ENCODE data around the gene TLE6.
A peak's percentile ranks its signal among the peaks of the same experiment; 100 is the strongest.
"Not testable (repeated sequence)": the region's sequence is repeated elsewhere in the genome, so short reads cannot be mapped to it uniquely, and the experiment has no call there.

TLE6 gene

DNA sequence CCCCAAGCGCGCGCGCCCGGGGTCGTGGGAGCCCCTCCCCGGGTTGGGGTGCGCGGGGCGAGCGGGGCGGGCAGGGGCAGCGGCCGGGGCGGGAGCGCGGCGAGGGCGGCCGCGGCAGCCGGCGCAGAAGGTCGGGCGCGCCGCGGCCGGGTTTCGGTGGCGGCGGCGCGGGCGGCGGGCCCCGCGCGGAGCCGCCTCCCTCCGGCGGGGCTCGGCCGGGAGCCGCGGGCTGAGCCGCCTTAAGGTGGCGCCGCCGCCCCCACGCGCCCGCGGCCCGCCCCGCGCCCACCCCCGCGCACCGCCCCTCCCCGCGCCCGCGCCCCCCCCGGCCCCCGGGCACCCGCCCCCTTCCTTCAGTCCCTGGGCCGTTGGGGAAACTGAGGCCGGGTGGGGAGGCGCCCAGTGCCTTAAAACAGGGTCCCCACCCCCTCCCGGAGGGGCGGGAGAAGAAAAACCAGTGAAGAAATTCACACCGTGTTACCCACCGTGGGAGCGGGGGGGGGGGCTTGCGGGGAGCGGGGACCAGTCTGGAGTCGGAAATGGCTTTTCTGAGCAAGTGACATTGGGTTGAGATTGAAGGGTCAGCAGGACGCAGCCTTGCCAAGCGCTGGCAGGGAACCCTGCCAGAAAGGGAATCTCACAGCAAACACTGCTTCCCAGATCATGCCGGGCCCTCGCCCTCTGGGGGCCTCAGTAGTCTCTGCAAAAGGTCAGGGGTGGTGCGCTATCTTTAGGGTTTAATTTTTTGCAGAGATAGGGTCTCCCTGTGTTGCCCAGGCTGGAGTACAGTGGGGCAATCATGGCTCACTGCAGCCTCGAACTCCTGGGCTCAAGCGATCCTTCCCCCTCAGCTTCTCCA, 51.9 kb downstream of the TLE6 start, which contains the start of gene TLE2:
Gene TLE2 (minus strand): TSS at position 216 of the 859 bp plus-strand sequence. CDS start 376 bp downstream, outside the sequence.
- no peak for DNase-seq (ENCODE audit: low read depth)

DNA sequence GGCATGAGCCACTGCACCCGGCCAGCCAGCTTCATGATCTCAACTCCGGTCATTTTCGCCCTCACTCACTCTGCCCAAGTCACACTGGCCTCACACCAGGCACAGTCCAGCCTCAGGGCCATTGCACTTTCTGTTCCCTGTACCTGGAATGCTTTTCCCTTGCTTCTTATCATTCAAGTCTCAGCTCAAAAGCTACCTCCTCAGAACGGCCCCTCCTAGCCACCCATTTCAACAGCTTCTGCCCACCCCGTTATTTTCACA, 54.2 kb downstream of the TLE6 start:
- DNase-seq (ENCODE audit: low read depth) = no peak

DNA sequence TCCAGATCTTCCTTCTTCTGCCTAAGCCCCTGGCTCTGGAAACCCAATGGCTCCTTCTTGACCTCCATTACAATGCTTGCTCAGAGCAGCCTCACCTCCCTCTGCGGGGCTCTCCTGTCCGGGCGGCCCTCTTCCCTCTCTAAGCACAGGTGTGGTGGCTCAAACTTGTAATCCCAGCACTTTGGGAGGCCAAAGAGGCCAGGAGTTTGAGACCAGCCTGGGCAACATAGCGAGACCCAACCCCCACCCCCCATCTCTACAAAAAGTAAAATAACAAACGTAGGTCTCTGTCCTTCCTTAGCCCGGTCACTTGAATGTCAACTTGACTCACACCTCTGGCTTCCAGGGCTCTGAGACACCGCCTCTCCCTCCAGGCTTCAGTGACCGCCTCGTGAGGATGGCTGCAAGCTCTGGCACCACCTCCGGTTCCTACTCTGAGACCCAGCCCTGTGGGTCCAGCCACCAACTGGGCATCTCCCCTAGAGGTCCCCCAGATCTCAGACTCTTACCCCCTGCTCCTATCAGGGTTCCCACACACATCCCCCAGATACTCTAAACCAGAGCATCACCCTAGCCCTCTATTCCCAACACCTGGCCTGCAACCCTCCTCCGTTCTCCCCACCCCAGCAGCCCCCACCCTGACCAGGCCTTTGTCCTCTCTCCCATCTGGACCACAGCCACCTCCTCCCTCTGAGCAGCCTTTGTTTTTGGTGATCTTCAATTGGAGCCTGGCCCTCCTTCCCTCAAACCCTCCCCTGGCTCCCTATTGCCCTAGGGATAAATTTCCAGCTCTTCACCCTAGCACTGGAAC, 56.4 kb downstream of the TLE6 start:
- DNase-seq (ENCODE audit: low read depth) = no peak

DNA sequence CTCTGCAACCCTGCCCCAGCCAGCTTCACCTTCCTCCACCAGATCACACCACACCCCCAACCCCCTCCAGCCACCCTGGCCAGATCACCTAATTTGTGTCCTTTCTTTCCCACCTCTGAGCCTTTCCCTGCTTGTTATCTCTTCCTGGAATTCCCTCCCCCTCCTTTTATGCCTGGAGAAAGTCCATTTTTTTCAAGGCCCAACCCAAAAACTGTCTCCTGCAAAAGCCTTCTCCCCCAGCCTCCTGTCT, 57.0 kb downstream of the TLE6 start:
- no peak for DNase-seq (ENCODE audit: low read depth)

DNA sequence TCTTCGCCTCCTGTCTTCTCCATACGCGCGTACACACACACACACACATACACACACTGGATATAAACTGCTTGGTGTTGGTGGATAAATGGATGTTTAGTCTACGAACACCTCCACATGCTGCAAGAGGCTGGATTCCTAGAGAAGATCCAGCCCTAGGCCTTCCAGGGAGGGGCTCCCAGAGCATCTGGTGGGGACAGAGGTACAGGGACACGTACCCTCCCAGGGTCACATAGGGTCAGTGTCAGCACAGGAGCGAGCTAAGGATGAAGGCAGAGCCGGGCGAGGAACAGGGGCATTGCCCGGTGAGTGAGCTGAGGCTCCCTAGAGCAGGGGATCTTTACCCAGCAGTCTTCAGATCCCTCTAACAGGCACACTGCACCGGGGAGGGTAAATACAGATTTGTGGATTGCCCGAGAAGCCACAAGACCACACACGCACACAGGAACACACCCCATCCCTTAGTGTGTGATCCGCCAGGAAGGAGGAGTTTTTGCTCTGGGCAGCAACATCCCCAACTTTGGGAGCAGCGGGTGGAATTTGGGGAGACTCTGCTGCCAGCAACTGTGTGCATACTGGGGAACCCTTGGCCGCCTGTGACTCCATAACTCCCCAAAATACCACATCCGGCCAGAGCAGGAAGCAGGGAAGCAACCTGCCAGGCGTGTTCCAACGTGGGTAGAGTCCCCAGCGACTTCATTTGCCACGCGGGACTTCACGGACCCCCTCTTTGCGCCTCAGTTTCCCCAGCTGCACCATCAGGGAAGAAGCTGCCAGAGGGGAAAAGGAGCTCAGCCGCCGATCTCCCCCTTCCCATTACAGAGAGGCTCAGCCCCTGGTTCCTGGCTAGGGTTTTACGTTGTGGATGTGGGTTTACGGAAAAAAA, 57.5 kb downstream of the TLE6 start:
- no peak for DNase-seq (ENCODE audit: low read depth)

DNA sequence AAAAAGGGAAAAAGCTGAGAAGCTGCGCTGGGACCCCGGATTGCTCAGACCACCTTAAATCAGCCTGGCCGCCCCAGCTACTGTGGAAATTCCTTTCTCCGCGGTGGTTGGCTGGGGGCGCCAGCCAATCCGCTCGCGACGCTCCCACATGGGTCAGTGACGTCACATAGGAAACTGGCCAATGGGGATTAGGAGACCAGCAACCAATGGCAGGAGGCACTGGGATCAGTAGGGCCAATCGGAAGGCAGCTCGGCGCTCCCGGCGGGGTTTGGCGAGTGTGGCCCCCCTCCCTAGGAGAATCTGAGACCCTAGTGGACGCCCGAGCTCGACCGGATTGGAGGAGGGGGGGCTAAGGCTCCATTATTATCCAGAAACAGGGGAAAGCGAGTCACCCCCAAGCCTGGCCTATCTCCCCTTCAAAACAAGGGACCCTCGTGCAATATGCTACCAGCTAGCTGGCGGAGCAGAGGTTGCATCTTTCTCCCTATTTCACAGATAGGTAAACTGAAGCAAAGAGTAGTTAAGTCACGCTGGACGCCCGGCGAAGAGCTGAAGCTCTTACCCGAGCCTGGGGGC, 58.3 kb downstream of the TLE6 start:
- DNase-seq (ENCODE audit: low read depth) = peak; percentile 98

DNA sequence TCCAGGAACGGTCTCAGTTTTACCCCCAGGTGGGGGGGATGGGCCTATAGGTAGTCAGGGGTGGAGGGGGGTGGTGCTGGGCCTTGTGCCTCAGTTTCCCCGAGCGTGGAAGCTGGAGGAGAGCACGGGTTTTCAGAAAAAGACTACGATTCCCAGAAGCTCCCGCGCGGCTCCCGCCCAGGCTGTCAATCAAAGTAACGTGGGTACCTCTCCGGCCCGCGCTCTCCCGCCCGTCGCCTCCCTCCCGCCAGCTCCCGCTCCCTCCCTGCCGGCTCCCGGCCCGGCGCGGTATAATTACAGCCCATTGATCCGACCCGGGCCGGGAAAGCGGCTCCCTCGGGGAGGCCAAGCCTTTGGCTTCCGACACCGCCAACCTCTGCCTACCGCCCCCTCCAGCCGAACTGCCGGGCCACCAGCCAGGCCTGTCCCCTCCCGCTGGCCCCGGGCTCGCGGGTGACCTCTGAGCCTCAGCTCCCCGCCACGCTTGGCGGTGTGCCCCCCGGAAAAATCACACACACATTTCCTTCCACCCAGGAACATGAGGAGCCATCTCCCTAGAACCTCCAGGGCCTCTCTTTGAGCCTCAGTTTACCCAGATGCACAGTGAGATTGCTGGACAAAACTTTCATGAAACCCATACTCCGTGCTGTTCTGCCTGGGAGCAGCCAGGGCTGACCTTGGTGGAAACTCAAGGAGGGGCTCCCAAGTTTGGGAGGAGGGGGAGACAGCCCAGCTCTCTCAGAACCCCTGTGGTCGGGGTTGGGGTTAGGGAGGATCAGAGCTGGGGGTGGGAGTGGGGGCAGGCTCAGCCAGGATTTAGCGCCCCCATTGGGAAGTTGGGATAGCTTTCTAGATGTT, 59.0 kb downstream of the TLE6 start:
- DNase-seq (ENCODE audit: low read depth) = peak; percentile 73

DNA sequence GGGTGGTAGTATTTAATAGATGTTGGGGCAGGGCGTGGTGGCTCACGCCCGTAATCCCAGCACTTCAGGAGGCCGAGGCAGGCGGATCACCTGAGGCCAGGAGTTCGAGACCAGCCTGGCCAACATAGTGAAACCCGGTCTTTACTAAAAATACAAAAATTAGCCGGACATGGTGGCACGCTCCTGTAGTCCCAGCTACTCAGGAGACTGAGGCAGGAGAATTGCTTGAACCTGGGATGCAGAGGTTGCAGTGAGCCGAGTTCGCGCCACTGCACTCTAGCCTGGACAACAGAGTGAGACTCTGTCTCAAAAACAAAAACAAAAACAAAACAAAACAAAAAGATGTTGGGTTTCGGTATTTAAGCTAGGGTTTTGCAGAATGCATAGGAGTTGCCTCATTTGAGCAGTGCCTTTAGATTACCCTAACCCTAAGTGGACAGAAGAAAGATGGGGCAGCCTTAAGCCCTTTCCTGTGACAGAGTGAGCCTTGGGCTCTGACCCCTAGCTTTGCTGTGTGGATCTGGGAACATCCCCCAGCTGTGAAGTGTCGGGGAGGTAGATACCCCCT, 59.7 kb downstream of the TLE6 start:
- not testable (repeated sequence) for DNase-seq (ENCODE audit: low read depth)

DNA sequence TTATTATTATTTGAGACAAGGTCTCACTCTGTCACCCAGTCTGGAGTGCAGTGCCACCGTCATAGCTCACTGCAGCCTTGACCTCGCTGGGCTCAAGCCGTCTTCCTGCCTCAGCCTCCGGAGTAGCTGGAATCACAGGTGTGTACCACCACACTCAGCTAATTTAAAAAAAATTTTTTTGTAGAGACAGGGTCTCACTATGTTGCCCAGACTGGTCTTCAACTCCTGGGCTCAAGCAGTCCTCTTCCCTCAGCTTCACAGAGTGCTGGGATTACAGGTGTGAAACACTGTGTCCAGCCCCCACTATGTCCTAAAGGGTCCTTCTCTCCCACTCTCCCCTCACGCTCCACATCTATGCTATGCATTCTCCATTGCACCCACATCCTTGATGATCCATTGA, 60.9 kb downstream of the TLE6 start:
- DNase-seq (ENCODE audit: low read depth) = no peak

DNA sequence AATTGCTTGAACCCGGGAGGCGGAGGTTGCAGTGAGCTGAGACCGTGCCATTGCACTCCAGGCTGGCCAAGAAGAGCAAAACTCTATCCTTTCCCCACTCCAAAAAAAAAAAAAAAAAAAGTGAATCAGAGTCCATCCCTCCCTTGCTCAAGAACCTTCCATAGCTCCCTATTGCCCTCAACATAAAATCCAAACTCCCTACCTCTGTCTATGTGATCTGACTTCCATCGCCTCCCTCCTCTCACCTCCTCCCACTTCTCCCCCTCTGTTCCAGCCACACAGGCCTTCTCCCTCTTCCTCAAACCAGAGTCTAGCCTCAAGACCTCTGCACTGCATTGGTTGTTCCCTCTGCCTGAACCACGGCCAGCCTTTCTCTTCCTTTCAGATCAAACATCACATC, 61.8 kb downstream of the TLE6 start:
- no peak for DNase-seq (ENCODE audit: low read depth)

DNA sequence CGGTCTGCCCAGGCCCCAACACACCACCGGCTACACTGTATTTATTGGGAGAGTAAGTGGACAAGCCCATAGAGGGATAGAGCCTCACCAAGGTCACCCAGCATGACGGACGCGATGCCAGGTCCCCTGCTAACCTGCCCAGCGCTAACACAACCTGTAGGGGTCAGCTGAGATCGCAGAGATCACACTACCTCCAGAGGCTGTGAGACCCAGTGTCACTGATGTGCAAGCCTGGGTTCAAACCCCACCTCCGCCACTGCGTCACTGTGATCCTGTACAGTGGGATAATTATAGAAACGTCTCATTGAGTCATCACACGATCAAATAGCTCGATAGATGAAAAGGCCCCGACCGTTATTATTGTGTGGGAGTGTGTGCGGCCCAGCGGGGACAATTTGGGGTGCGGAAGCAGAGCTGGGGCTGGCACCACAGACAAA, 62.3 kb downstream of the TLE6 start:
- no peak for DNase-seq (ENCODE audit: low read depth)

DNA sequence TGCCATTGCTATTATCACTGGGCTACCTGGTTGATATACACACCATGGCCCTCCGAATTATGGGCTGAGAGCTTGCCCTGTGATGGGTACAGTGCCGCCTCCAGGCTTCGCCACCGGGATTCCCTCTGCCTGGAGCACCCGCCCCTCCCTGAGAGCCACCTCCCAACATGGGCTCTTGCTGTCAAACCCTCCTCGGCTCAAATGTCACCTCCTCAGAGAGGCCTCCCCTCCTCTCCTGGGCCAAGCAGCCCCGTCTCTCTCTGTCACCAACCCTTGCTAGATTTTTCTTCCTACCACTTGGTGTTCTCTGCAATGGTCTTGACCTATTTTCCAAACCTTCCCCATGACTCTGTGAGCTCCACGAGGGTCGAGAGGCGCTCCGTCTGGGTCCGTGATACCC, 64.0 kb downstream of the TLE6 start:
- no peak for DNase-seq (ENCODE audit: low read depth)

DNA sequence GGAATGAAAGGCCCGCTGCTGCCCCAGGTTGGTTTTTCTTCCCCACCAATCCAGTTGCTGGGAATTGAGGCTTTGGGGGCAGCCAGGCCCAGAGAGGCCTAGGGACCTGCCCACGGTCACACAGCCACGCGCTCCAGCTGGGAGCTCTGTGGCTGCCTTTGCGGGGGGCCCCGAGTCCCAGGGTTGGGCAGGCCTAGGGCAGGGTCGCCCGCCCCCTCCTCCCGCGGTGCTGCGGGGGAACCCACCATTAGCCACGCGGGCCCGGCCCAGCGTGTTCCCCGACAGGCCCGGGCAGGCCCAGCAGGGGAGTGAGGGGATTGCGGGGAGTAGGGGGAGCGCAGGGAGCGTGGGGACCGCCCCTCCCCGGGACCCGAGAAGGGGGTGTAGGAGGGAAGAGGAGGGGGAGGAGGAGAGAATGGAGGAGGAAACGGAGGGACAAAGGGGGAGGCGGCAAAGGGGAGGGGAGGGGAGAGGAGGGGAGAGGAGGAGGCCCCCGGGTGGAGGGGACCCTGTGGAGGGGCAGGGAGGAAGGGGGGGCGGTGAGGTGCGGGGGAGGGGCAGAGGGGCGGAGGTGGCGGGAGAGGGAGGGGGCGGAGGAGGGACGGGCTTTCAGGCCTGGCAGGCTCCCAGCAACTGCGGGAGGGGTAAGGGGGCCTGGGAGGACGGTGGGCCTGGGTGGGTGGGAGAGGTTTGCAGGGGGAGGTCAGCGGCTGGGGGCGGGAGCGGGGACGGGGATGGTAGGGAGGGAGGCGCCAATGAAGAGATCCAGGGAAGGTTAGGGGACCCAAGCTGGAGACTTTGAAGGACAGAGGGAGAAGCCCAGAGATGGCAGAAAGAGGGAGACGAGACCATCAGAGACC, 64.6 kb downstream of the TLE6 start:
- no peak for DNase-seq (ENCODE audit: low read depth)

DNA sequence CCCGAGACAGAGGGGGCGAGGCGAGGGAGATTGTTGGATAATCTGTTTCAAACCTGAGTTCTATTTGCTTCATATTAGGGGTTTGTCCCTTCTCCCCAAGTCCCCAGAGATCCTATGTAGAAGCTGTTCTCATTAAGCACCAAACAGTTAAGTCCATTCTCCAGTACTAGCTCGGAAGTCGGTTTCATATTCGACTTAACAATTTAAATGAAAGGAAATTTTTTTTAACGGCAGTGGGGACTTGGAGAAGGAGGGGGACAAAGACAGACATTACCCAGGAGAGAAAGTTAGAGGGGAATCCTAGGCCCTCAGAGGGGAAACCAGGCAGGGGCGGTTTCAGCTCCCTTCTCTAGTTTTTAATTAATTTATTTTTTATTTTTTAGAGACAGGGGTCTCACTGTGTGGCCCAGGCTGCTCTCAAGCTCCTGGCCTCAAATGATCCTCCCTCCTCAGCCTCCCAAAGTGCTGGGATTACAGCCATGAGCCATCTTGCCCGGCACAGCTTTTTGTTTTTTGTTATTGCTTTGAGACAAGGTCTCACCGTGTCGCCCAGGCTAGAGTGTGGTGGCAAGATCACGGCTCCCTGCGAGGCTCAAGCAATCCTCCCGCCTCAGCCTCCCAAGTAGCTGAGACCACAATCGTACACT, 65.4 kb downstream of the TLE6 start:
- DNase-seq (ENCODE audit: low read depth) = no peak
